Lung (tissue), 12 donors: ENCODE data around the gene FAM222A. TPM values are rescaled to one million over a fixed set of nuclear protein-coding genes. Genes with fewer than 3 reads are reported as not detected.

Source experiments
- ATAC-seq: fragments of 200-7000 bp; cut with Tn5 transposase; one replicate; pipeline ENCODE4 v1.9.1; 2020; ENCODE audit warnings: moderate number of reproducible peaks; ENCODE audit not compliant: insufficient read depth, low FRiP score
- DNase-seq, 3 donors: peaks; one replicate each; pipeline ENCODE4 v3.0.0-alpha.2; 2013 to 2017
- H3K27ac ChIP-seq, 2 donors: one replicate each; pipeline ENCODE4 v1.5.1; 2013; ENCODE audit warnings: mild to moderate bottlenecking in 2 of 2, moderate library complexity in 2 of 2, control low read depth in 1 of 2, inconsistent platforms in 1 of 2, low read depth in 1 of 2, low read length in 1 of 2
- H3K27me3 ChIP-seq, 3 donors: one replicate each; pipeline ENCODE4 v1.5.1; 2013; ENCODE audit warnings: low read length in 2 of 3; ENCODE audit not compliant: control insufficient read depth in 3 of 3, insufficient read depth in 3 of 3
- H3K36me3 ChIP-seq, 4 donors: one replicate each; pipeline ENCODE4 v1.5.1; 2013; ENCODE audit warnings: low read length in 4 of 4, mild to moderate bottlenecking in 1 of 4, moderate library complexity in 1 of 4; ENCODE audit not compliant: control insufficient read depth in 4 of 4, insufficient read depth in 4 of 4
- H3K4me1 ChIP-seq, 5 donors: one replicate each; pipeline ENCODE4 v1.5.1; 2013; ENCODE audit warnings: low read length in 5 of 5, mild to moderate bottlenecking in 2 of 5, moderate library complexity in 1 of 5; ENCODE audit not compliant: control insufficient read depth in 5 of 5, insufficient read depth in 5 of 5
- H3K4me3 ChIP-seq: one replicate; pipeline ENCODE4 v1.5.1; 2013; ENCODE audit warnings: mild to moderate bottlenecking, control low read depth, moderate library complexity
- H3K9ac ChIP-seq, 2 donors: one replicate each; pipeline ENCODE4 v1.5.1; 2013; ENCODE audit warnings: low read length in 2 of 2, control low read depth in 1 of 2; ENCODE audit not compliant: insufficient read depth in 1 of 2
- H3K9me3 ChIP-seq, 4 donors: one replicate each; pipeline ENCODE4 v1.5.1; 2013; ENCODE audit warnings: low read length in 3 of 4, mild to moderate bottlenecking in 1 of 4, moderate library complexity in 1 of 4; ENCODE audit not compliant: control insufficient read depth in 4 of 4, insufficient read depth in 3 of 4
- WGBS, 2 donors: extraction: QIAGEN DNeasy Blood & Tissue Kit; methylation state at CpG; one replicate each; pipeline ENCODE4 v1.1.7; 2013; 5-methylcytosine and 5-hydroxymethylcytosine counted together
- polyA plus RNA-seq, 2 donors: library from polyadenylated mRNA; stranded (reverse); fragments of 200-250 nt; gene quantifications; one replicate each; pipeline ENCODE4 v1.2.1, GENCODE V29; 2013
- total RNA-seq, 2 donors: library from RNA; depleted of rRNA in 1 of 2; stranded (reverse); fragments of >200 nt in 1 of 2; gene quantifications; one replicate each; pipeline ENCODE4 v1.2.1, GENCODE V29; 2014 to 2021
- TF ChIP-seq, protein P1 (sequence below): IDR thresholded peaks from 2 replicates; pipeline ENCODE4 v1.5.1; 2012; ENCODE audit warnings: mild to moderate bottlenecking; ENCODE audit errors: control extremely low read depth, extremely low read depth
- donor health status: control.
- donor health status: control.
- donor health status: Bipolar disorder and iron deficiency.
- donor health status: healthy.
- donor health status: DM: yes; HTN: yes; CAD: no.

FAM222A gene
- total and polyA plus RNA-seq, 4 donors = 0.28 to 2.6 (median 1.1) TPM

DNA sequence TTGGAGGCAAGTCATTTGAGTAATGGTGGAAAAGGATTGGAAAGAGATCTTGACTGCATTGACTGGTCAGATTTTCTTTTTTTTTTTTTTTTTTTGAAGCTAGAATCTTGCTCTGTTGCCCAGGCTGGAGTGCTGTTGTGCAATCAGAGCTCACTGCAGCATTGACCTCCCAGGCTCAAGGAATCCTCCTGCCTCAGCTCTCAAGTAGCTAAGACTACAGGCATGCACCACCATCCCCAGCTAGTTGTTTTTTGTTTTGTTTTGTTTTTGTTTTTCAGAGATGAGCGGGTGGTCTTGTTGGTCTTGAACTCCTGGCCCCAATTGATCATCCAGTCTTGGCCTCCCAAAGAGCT lies 30.9 kb upstream of the FAM222A start:
- Histone ChIP-seq H3K9me3 (no peaks in the 10 kb centered on the region), H3K4me1 (peaks cover 0 to 1% (median 0%) of the 10 kb centered on the region in 5 donors), H3K27ac (no peak overlapping the region), H3K9ac (no peak overlapping the region), H3K27me3 (no peaks in the 10 kb centered on the region), H3K4me3 (no peak overlapping the region), H3K36me3 (no peaks in the 10 kb centered on the region)
- ATAC-seq = no peak
- TF ChIP-seq, protein P1, sequence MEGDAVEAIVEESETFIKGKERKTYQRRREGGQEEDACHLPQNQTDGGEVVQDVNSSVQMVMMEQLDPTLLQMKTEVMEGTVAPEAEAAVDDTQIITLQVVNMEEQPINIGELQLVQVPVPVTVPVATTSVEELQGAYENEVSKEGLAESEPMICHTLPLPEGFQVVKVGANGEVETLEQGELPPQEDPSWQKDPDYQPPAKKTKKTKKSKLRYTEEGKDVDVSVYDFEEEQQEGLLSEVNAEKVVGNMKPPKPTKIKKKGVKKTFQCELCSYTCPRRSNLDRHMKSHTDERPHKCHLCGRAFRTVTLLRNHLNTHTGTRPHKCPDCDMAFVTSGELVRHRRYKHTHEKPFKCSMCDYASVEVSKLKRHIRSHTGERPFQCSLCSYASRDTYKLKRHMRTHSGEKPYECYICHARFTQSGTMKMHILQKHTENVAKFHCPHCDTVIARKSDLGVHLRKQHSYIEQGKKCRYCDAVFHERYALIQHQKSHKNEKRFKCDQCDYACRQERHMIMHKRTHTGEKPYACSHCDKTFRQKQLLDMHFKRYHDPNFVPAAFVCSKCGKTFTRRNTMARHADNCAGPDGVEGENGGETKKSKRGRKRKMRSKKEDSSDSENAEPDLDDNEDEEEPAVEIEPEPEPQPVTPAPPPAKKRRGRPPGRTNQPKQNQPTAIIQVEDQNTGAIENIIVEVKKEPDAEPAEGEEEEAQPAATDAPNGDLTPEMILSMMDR = no peak
- DNase-seq = no peak
- WGBS, 2 donors = 86 to 90% methylated on average over 1 of the region's 1 CpG

DNA sequence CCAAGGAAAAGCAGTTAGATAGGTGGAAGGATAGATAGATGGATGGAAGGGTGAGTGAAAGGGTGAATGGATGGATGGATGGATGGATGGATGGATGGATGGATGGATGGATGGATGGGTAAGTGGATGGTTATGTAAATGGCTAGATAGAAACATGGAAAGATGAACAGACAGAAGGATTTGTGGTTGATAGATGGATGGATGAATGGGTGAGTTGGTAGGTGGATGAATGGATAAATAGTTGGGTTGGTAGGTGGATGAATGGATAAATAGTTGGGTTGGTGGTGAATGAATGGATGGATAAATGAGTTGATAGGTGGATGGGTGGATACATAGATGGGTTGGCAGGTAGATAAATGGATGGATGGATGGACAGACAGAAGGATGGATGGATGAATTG lies 30.3 kb upstream of the FAM222A start:
- Histone ChIP-seq H3K27me3 (no peaks in the 10 kb centered on the region), H3K4me3 (no peak overlapping the region), H3K4me1 (peaks cover 0 to 1% (median 0%) of the 10 kb centered on the region in 5 donors), H3K36me3 (no peaks in the 10 kb centered on the region), H3K27ac (no peak overlapping the region), H3K9ac (no peak overlapping the region), H3K9me3 (no peaks in the 10 kb centered on the region)
- DNase-seq (no peak), ATAC-seq (no peak)
- TF ChIP-seq, protein P1 = no peak

DNA sequence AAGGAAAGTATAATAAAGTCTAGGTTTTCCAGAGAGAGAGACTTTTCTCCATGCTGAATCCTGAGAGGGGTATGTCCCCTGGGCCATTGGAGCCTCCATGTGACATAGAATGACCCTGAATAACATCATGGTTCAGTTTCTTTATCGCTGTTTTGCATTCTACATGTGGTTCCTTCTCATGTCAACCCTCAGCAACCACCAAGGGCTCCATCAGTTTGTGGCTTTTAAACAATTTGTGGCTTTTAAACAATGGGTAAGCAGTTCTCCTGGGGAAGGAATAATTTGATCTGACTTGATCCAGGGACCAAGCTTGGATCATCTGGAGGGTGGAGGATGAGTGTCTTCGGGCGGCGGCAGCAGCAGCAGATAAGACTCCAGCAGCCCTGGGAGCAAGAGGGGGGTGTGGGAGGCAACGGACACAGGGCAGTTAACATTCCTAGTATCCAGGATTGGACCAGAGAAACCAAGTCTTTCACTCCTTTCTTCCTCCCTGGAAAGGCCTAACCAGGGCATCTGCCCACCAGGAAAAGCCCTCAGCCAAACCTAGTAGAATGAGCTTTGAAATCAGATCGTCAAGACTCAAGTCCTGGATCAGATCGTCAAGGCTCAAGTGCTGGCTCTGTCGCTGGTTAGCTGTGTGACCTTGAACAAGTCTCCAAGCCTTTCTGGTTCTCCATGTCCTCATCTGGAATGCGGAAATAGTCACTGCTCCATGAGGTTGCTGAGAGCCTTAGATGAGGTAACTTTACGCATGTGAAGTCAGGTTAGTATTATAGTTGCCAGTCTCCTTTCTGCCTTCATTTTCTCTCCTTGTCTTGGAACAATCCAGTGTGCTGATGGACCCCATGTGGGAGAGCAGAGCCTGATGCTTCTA lies 27.8 kb upstream of the FAM222A start:
- TF ChIP-seq, protein P1 = no peak
- no peak overlapping the region for H3K9ac ChIP-seq
- 81 to 92% methylated on average over 10 of the region's 10 CpGs for WGBS, 2 donors
- no peaks in the 10 kb centered on the region for H3K9me3 ChIP-seq
- H3K4me3 ChIP-seq = no peak overlapping the region
- no peak overlapping the region for H3K27ac ChIP-seq
- peaks cover 0 to under 1% (median 0%) of the 10 kb centered on the region in 5 donors for H3K4me1 ChIP-seq
- ATAC-seq (no peak), DNase-seq (no peak)
- H3K36me3 ChIP-seq = no peaks in the 10 kb centered on the region
- no peaks in the 10 kb centered on the region for H3K27me3 ChIP-seq

DNA sequence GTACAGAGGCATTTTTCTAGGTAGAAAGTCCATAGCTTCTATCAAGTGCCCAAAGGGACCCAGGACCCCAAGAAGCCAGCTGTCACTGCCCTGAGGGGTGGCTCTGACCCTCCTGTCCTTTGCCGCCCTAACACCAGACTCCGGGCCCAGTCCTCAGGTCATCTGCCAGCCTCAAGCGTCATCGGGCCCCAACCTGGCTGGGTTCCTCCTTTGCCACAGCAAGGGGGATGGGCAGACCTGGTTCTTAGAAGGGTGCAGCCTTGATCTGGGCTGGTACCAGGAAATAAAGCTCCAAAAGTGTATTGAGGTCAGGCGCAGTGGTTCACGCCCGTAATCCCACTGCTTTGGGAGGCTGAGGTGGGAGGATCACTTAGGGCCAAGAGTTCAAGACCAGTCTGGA lies 27.1 kb upstream of the FAM222A start:
- DNase-seq = no peak
- WGBS, 2 donors = 83 to 89% methylated on average over 7 of the region's 7 CpGs

More for the DNA sequence above, 27.1 kb upstream of the FAM222A start:
- no peak overlapping the region for H3K9ac ChIP-seq
- H3K4me1 ChIP-seq = no peaks in the 10 kb centered on the region
- no peak for ATAC-seq
- no peak overlapping the region for H3K27ac ChIP-seq
- no peaks in the 10 kb centered on the region for H3K9me3 ChIP-seq
- TF ChIP-seq, protein P1 = no peak
- H3K36me3 ChIP-seq = no peaks in the 10 kb centered on the region
- H3K27me3 ChIP-seq = no peaks in the 10 kb centered on the region
- H3K4me3 ChIP-seq = no peak overlapping the region
